Loucy (cell line): ENCODE results near the gene KATNAL2.
"Not testable (repeated sequence)": the region's sequence is repeated elsewhere in the genome, so short reads cannot be mapped to it uniquely, and the experiment has no call there.

Experiments
- H2AFZ ChIP-seq: fragments of 200-600 bp; sonication (generic); 2 replicates; pipeline ENCODE4 v1.6.0; 2016; ENCODE audit warnings: antibody characterized with exemption, mild to moderate bottlenecking, low read length, moderate library complexity
- H3F3A ChIP-seq: fragments of 200-600 bp; 2 replicates; pipeline ENCODE4 v1.6.0; 2016; ENCODE audit warnings: antibody characterized with exemption, low read depth, mild to moderate bottlenecking
- H3K27me3 ChIP-seq: fragments of 200-600 bp; sonication (generic); 2 replicates; pipeline ENCODE4 v1.6.1; 2014; ENCODE audit warnings: low read length, mild to moderate bottlenecking; ENCODE audit not compliant: insufficient read depth, poor library complexity, severe bottlenecking
- H3K36me3 ChIP-seq: fragments of 200-600 bp; sonication (generic); 2 replicates; pipeline ENCODE4 v1.6.1; 2016; ENCODE audit warnings: low read length; ENCODE audit not compliant: insufficient read depth
- H3K4me1 ChIP-seq: fragments of 200-600 bp; sonication (generic); 2 replicates; pipeline ENCODE4 v1.5.1; 2014; ENCODE audit warnings: low read length, mild to moderate bottlenecking; ENCODE audit not compliant: insufficient read depth, poor library complexity, severe bottlenecking
- H3K4me2 ChIP-seq: fragments of 200-600 bp; sonication (generic); 2 replicates; pipeline ENCODE4 v1.6.0; 2014; ENCODE audit warnings: antibody characterized with exemption, low read length, low read depth, mild to moderate bottlenecking; ENCODE audit not compliant: poor library complexity, severe bottlenecking
- H3K4me3 ChIP-seq: fragments of 200-600 bp; sonication (generic); 2 replicates; pipeline ENCODE4 v1.5.1; 2014; ENCODE audit warnings: low read length, mild to moderate bottlenecking, mixed read lengths; ENCODE audit not compliant: poor library complexity, severe bottlenecking
- H3K79me2 ChIP-seq: fragments of 200-600 bp; sonication (generic); 2 replicates; pipeline ENCODE4 v1.6.1; 2014; ENCODE audit warnings: low read length; ENCODE audit not compliant: insufficient read depth
- H3K9ac ChIP-seq: fragments of 200-600 bp; sonication (generic); 2 replicates; pipeline ENCODE4 v1.6.0; 2014; ENCODE audit warnings: mild to moderate bottlenecking, low read depth, low read length, moderate library complexity; ENCODE audit not compliant: poor library complexity, severe bottlenecking
- H3K9me2 ChIP-seq: fragments of 200-600 bp; sonication (generic); replicated peaks from 2 replicates; pipeline ENCODE4 v1.6.1; 2016; ENCODE audit warnings: low read depth, low read length, mixed read lengths
- H3K9me3 ChIP-seq: fragments of 200-600 bp; sonication (generic); 2 replicates; pipeline ENCODE4 v1.6.1; 2014; ENCODE audit warnings: mild to moderate bottlenecking, antibody characterized with exemption, low read length, low read depth; ENCODE audit not compliant: insufficient read depth
- H4K20me1 ChIP-seq: fragments of 200-600 bp; sonication (generic); 2 replicates; pipeline ENCODE4 v1.6.0; 2014; ENCODE audit warnings: antibody characterized with exemption, low read length, mild to moderate bottlenecking; ENCODE audit not compliant: insufficient read depth, poor library complexity, severe bottlenecking

KATNAL2 gene

GRCh38 chr18:46969551-46969950 lies 52.1 kb downstream of the KATNAL2 start:
- H3K9me3 ChIP-seq, H3K4me2 ChIP-seq, H3K4me3 ChIP-seq, H3K9ac ChIP-seq, H3K9me2 ChIP-seq, H3K36me3 ChIP-seq, H3K4me1 ChIP-seq, H2AFZ ChIP-seq, H3F3A ChIP-seq, H3K79me2 ChIP-seq, H4K20me1 ChIP-seq, H3K27me3 ChIP-seq: not testable (repeated sequence)

- H3K9ac ChIP-seq, H3K4me1 ChIP-seq, H3K4me2 ChIP-seq, H3K9me3 ChIP-seq, H4K20me1 ChIP-seq, H3K4me3 ChIP-seq, H3K27me3 ChIP-seq, H3K36me3 ChIP-seq, H2AFZ ChIP-seq, H3K9me2 ChIP-seq, H3F3A ChIP-seq, H3K79me2 ChIP-seq: not testable (repeated sequence)
Measured at GRCh38 chr18:47019870-47020269, 102.5 kb downstream of the KATNAL2 start.

GRCh38 chr18:47020757-47021156 lies 103.4 kb downstream of the KATNAL2 start:
- not testable (repeated sequence) for H3K4me3 ChIP-seq, H3K4me2 ChIP-seq, H3K79me2 ChIP-seq, H3K9me3 ChIP-seq, H3K9ac ChIP-seq, H2AFZ ChIP-seq, H3K36me3 ChIP-seq, H3K9me2 ChIP-seq, H3K4me1 ChIP-seq, H4K20me1 ChIP-seq, H3F3A ChIP-seq, H3K27me3 ChIP-seq

- not testable (repeated sequence) for H3K79me2 ChIP-seq, H3K9me2 ChIP-seq, H3K4me1 ChIP-seq, H3K36me3 ChIP-seq, H3K4me2 ChIP-seq, H3K9ac ChIP-seq, H3F3A ChIP-seq, H2AFZ ChIP-seq, H3K27me3 ChIP-seq, H3K9me3 ChIP-seq, H4K20me1 ChIP-seq, H3K4me3 ChIP-seq
Measured at GRCh38 chr18:47022821-47023220, 105.4 kb downstream of the KATNAL2 start.

GRCh38 chr18:47023769-47024465 lies 106.5 kb downstream of the KATNAL2 start:
- not testable (repeated sequence) for H3F3A ChIP-seq, H3K36me3 ChIP-seq, H3K4me3 ChIP-seq, H3K9ac ChIP-seq, H3K27me3 ChIP-seq, H4K20me1 ChIP-seq, H3K9me3 ChIP-seq, H3K4me1 ChIP-seq, H3K9me2 ChIP-seq, H3K4me2 ChIP-seq, H2AFZ ChIP-seq, H3K79me2 ChIP-seq

- not testable (repeated sequence) for H3F3A ChIP-seq, H3K4me1 ChIP-seq, H3K9me2 ChIP-seq, H3K4me3 ChIP-seq, H4K20me1 ChIP-seq, H3K4me2 ChIP-seq, H3K36me3 ChIP-seq, H3K79me2 ChIP-seq, H3K27me3 ChIP-seq, H3K9me3 ChIP-seq, H3K9ac ChIP-seq, H2AFZ ChIP-seq
Measured at GRCh38 chr18:47025557-47026174, 108.3 kb downstream of the KATNAL2 start.

GRCh38 chr18:47028738-47029137 lies 111.3 kb downstream of the KATNAL2 start:
- not testable (repeated sequence) for H2AFZ ChIP-seq, H3K4me2 ChIP-seq, H3K36me3 ChIP-seq, H3K4me3 ChIP-seq, H3K27me3 ChIP-seq, H3K9ac ChIP-seq, H3K4me1 ChIP-seq, H3F3A ChIP-seq, H3K79me2 ChIP-seq, H3K9me2 ChIP-seq, H3K9me3 ChIP-seq, H4K20me1 ChIP-seq
